HL-60 (cell line): ENCODE data around the gene DNM3.

ENCODE experiments used
- DNase-seq, 2 experiments: peaks; one replicate each; pipeline ENCODE4 v3.0.0-alpha.2; 2010 to 2020; ENCODE audit warnings: low read depth in 1 of 2, low spot score in 1 of 2
- H3K27ac ChIP-seq: fragments of 250-450 bp; sonication (Bioruptor Pico); replicated peaks from 2 replicates; pipeline ENCODE4 v1.5.1; 2020; ENCODE audit warnings: mild to moderate bottlenecking, moderate library complexity
- H3K27me3 ChIP-seq: fragments of 250-450 bp; sonication (Bioruptor Pico); 2 replicates; pipeline ENCODE4 v1.5.1; 2021; ENCODE audit warnings: mild to moderate bottlenecking, moderate library complexity; ENCODE audit not compliant: insufficient read depth, poor library complexity, severe bottlenecking
- H3K4me3 ChIP-seq: replicated peaks from 2 replicates; pipeline ENCODE4 v1.5.1; 2011; ENCODE audit warnings: mild to moderate bottlenecking, control low read depth, low read length; ENCODE audit not compliant: insufficient read depth
- GABPA ChIP-seq: IDR thresholded peaks from 2 replicates; pipeline ENCODE4 v1.6.1; 2012; ENCODE audit warnings: low read depth
- POLR2AphosphoS5 ChIP-seq: IDR thresholded peaks from 2 replicates; pipeline ENCODE4 v1.6.1; 2012; ENCODE audit warnings: low read depth
- SPI1 ChIP-seq: IDR thresholded peaks from 2 replicates; pipeline ENCODE4 v1.6.1; 2012; ENCODE audit warnings: low read depth, mild to moderate bottlenecking, borderline replicate concordance
- TF ChIP-seq, protein P1 (sequence below): IDR thresholded peaks from 2 replicates; pipeline ENCODE4 v1.6.1; 2012; ENCODE audit warnings: low read depth; ENCODE audit not compliant: insufficient replicate concordance
- TF ChIP-seq, protein P2 (sequence below): IDR thresholded peaks from one replicate; pipeline ENCODE4 v1.5.1; 2011; ENCODE audit warnings: low read length, control low read depth, inconsistent platforms; ENCODE audit not compliant: insufficient read depth

Gene DNM3

DNA sequence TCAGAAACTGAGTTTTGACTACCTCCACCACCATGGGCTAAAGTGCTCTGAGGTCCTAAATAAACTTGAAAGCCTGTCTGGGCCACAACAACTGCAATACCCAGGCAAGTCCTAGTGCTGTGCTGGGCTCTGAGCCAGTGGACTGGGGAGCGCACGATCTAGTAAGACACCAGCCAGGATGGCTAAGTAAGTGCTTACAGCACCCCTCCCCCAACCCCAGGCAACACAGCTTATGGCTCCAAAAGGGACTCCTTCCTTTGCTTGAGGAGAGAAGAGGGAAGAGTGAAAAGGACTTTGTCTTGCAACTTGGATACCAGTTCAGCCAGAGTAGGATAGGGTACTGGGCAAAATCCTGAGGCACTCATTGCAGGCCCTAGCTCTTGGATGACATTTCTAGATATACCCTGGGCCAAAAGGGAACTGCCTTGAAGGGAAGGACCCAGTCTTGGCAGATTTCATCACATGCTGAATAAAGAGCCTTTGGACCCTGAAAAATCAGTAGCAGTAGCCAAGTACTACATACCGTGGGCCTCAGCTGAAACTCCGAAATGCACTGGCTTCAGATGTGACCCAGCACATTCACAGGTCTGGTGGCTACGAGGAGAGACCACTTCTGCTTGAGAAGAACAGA is 580.8 kb downstream of the DNM3 start:
- Histone ChIP-seq H3K27me3 (no peaks in the 10 kb centered on the region), H3K27ac (no peak overlapping the region), H3K4me3 (no peak overlapping the region)
- no peak for DNase-seq
- TF ChIP-seq SPI1, result no peak
- TF ChIP-seq POLR2AphosphoS5, result no peak
- TF ChIP-seq, protein P1, sequence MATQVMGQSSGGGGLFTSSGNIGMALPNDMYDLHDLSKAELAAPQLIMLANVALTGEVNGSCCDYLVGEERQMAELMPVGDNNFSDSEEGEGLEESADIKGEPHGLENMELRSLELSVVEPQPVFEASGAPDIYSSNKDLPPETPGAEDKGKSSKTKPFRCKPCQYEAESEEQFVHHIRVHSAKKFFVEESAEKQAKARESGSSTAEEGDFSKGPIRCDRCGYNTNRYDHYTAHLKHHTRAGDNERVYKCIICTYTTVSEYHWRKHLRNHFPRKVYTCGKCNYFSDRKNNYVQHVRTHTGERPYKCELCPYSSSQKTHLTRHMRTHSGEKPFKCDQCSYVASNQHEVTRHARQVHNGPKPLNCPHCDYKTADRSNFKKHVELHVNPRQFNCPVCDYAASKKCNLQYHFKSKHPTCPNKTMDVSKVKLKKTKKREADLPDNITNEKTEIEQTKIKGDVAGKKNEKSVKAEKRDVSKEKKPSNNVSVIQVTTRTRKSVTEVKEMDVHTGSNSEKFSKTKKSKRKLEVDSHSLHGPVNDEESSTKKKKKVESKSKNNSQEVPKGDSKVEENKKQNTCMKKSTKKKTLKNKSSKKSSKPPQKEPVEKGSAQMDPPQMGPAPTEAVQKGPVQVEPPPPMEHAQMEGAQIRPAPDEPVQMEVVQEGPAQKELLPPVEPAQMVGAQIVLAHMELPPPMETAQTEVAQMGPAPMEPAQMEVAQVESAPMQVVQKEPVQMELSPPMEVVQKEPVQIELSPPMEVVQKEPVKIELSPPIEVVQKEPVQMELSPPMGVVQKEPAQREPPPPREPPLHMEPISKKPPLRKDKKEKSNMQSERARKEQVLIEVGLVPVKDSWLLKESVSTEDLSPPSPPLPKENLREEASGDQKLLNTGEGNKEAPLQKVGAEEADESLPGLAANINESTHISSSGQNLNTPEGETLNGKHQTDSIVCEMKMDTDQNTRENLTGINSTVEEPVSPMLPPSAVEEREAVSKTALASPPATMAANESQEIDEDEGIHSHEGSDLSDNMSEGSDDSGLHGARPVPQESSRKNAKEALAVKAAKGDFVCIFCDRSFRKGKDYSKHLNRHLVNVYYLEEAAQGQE, result no peak
- no peak for TF ChIP-seq GABPA
- TF ChIP-seq, protein P2, sequence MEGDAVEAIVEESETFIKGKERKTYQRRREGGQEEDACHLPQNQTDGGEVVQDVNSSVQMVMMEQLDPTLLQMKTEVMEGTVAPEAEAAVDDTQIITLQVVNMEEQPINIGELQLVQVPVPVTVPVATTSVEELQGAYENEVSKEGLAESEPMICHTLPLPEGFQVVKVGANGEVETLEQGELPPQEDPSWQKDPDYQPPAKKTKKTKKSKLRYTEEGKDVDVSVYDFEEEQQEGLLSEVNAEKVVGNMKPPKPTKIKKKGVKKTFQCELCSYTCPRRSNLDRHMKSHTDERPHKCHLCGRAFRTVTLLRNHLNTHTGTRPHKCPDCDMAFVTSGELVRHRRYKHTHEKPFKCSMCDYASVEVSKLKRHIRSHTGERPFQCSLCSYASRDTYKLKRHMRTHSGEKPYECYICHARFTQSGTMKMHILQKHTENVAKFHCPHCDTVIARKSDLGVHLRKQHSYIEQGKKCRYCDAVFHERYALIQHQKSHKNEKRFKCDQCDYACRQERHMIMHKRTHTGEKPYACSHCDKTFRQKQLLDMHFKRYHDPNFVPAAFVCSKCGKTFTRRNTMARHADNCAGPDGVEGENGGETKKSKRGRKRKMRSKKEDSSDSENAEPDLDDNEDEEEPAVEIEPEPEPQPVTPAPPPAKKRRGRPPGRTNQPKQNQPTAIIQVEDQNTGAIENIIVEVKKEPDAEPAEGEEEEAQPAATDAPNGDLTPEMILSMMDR, result no peak

DNA sequence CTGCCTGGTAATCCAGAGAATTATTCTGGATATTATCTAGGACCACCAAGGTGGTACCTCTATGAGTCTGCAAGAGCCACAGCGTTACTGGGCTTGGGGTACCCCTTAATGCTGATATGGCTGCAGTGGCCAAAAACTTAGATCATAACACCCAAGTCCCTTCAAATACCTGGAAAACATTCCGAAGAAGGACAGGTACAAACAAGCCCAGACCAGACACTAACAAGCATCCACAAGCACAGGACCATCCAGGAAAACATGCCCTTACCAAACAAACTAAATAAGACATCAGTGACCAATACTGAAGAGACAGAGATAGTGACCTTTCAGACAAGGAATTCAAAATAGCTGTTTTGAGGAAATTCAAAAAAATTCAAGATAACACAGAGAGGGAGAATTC is 582.0 kb downstream of the DNM3 start:
- no peaks in the 10 kb centered on the region for H3K27me3 ChIP-seq

DNA sequence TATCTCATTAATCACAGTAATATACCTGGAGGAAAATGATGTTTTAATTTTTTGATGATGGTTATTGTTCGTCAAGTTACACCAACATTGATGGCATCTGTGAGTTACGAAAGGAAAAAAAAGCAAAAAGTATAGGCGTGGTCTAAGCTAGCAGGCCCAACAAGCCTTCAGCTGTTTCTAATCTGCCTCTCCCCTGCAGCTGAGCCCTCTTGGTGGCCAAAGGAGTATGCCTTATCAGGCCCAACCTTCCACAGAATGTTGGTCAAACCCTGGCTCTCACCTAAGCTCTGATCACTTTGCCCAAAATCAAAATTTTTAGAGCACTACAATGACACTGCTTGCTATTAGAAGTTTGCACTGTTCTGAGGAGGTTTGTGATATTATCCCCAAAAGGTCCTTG is 584.0 kb downstream of the DNM3 start:
- H3K4me3 ChIP-seq, result no peak overlapping the region
- TF ChIP-seq POLR2AphosphoS5, result no peak
- TF ChIP-seq, protein P1, result no peak
- TF ChIP-seq SPI1, result no peak
- TF ChIP-seq GABPA, result no peak
- TF ChIP-seq, protein P2, result no peak
- DNase-seq, result no peak
- H3K27ac ChIP-seq, result no peak overlapping the region
- no peaks in the 10 kb centered on the region for H3K27me3 ChIP-seq

More for the DNA sequence above, 582.0 kb downstream of the DNM3 start:
- TF ChIP-seq, protein P1, result no peak
- TF ChIP-seq POLR2AphosphoS5 (no peak), GABPA (no peak), SPI1 (no peak)
- TF ChIP-seq, protein P2, result no peak
- no peak for DNase-seq
- Histone ChIP-seq H3K27ac (no peak overlapping the region), H3K4me3 (no peak overlapping the region)
